GM12878 (cell line): ENCODE results near the gene ARMC6. TPM values are rescaled to one million over a fixed set of nuclear protein-coding genes. Genes with fewer than 3 reads are reported as not detected.

Experiments
- ATAC-seq: fragments of 200-7000 bp; cut with Tn5 transposase; 3 replicates; pipeline ENCODE4 v1.9.1; 2020; ENCODE audit warnings: mild to moderate bottlenecking, moderate library complexity
- BruUV-seq: library from RNA; stranded (reverse); fragments of 400-500 nt; replicated peaks from 2 replicates; lab custom pipeline; 2021; lab: Mats Ljungman, UMichigan
- CTCF ChIA-PET: fragments of 300-600 bp; sonication (Branson Sonifier 250); formaldehyde crosslinking; extraction: SDS; loops from one replicate; lab custom pipeline; 2021; ENCODE audit warnings: inconsistent platforms; lab: Yijun Ruan, JAX
- POLR2A ChIA-PET: fragments of 350-600 bp; formaldehyde crosslinking; extraction: SDS; loops from one replicate; lab custom pipeline; 2021; ENCODE audit warnings: inconsistent platforms; lab: Charles Lee
- RAD21 ChIA-PET: fragments of 300-600 bp; sonication (Branson Sonifier 250); formaldehyde crosslinking; loops from one replicate; lab custom pipeline; 2023; ENCODE audit warnings: antibody characterized with exemption; ENCODE audit not compliant: unreplicated experiment; lab: Charles Lee
- SMC1A ChIA-PET: fragments of 300-600 bp; sonication (Branson Sonifier 250); formaldehyde crosslinking; loops from one replicate; lab custom pipeline; 2023; ENCODE audit not compliant: unreplicated experiment, uncharacterized antibody; lab: Charles Lee
- DNase-seq: peaks from one replicate; pipeline ENCODE4 v3.0.0-alpha.2; 2011; ENCODE audit warnings: low read depth, low spot score
- FAIRE-seq: peaks from 3 replicates; lab custom pipeline; 2011; peaks lifted over from hg19 to GRCh38; lab: Jason Lieb, UNC
- H2AFZ ChIP-seq: 2 replicates; pipeline ENCODE4 v1.6.0; 2011; ENCODE audit warnings: low read depth, low read length, control low read depth; ENCODE audit not compliant: control insufficient read depth
- H3K27ac ChIP-seq: 2 replicates; pipeline ENCODE4 v1.5.1; 2011; ENCODE audit warnings: control low read depth; ENCODE audit not compliant: control insufficient read depth, insufficient read depth
- H3K27me3 ChIP-seq, 2 experiments: replicated peaks in 1 of 2; 2 replicates each; pipeline versions ENCODE4 v1.6.0 to v1.6.1; 2011; ENCODE audit warnings: low read length in 1 of 2; ENCODE audit not compliant: control insufficient read depth in 2 of 2, insufficient read depth in 2 of 2
- H3K36me3 ChIP-seq, 2 experiments: 2 replicates each; pipeline ENCODE4 v1.5.1; 2011; ENCODE audit warnings: low read length in 1 of 2; ENCODE audit not compliant: control insufficient read depth in 2 of 2, insufficient read depth in 2 of 2
- H3K4me1 ChIP-seq: 2 replicates; pipeline ENCODE4 v1.6.1; 2011; ENCODE audit warnings: mild to moderate bottlenecking, low read length, moderate library complexity, mixed read lengths; ENCODE audit not compliant: control insufficient read depth, insufficient read depth
- H3K4me2 ChIP-seq: 2 replicates; pipeline ENCODE4 v1.6.0; 2011; ENCODE audit warnings: control low read depth; ENCODE audit not compliant: control insufficient read depth, insufficient read depth
- H3K4me3 ChIP-seq: fragments of 200-600 bp; sonication (generic); 2 replicates; pipeline ENCODE4 v1.5.1; 2016
- H3K79me2 ChIP-seq: 2 replicates; pipeline ENCODE4 v1.6.0; 2011; ENCODE audit warnings: low read length; ENCODE audit not compliant: control insufficient read depth, insufficient read depth
- H3K9ac ChIP-seq: 2 replicates; pipeline ENCODE4 v1.8.0; 2011; ENCODE audit warnings: low read length, control low read depth, mixed read lengths; ENCODE audit not compliant: control insufficient read depth, insufficient read depth
- H3K9me3 ChIP-seq: replicated peaks from 3 replicates; pipeline ENCODE4 v1.5.1; 2011; ENCODE audit warnings: mild to moderate bottlenecking, low read length; ENCODE audit not compliant: control insufficient read depth, insufficient read depth
- H4K20me1 ChIP-seq: 2 replicates; pipeline ENCODE4 v1.6.0; 2011; ENCODE audit not compliant: control insufficient read depth, insufficient read depth
- BMI1 ChIP-seq: fragments of 450-650 bp; IDR thresholded peaks from 2 replicates; pipeline ENCODE4 v1.6.1; 2016; ENCODE audit warnings: mild to moderate bottlenecking, moderate library complexity, borderline replicate concordance
- EGR1 ChIP-seq, 2 experiments: IDR thresholded peaks; 1 replicate in 1 of 2; 2 replicates in 1 of 2; pipeline ENCODE4 v1.6.1; 2011 to 2012; ENCODE audit warnings: low read depth in 2 of 2, low read length in 2 of 2, borderline replicate concordance in 1 of 2, mild to moderate bottlenecking in 1 of 2, moderate library complexity in 1 of 2
- FOS ChIP-seq: IDR thresholded peaks from 3 replicates; pipeline ENCODE4 v1.6.1; 2011; ENCODE audit warnings: borderline replicate concordance; ENCODE audit not compliant: insufficient read length; ENCODE audit errors: extremely low read depth
- HDAC6 ChIP-seq: fragments of 200-600 bp; sonication (generic); IDR thresholded peaks from one replicate; pipeline ENCODE4 v1.8.0; 2017; ENCODE audit warnings: antibody characterized with exemption; ENCODE audit not compliant: unreplicated experiment
- MXI1 ChIP-seq: fragments of 150-350 bp; IDR thresholded peaks from 2 replicates; pipeline ENCODE4 v1.6.1; 2011; ENCODE audit warnings: low read depth, mild to moderate bottlenecking, inconsistent platforms, low read length, improper control_type of control experiment
- NFIC ChIP-seq: IDR thresholded peaks from 2 replicates; pipeline ENCODE4 v1.6.1; 2012; ENCODE audit warnings: low read depth, mild to moderate bottlenecking, inconsistent platforms, low read length, moderate library complexity
- POLR2AphosphoS5 ChIP-seq: IDR thresholded peaks from 2 replicates; pipeline ENCODE4 v1.6.1; 2011; ENCODE audit warnings: mild to moderate bottlenecking, low read length, inconsistent platforms
- PRDM15 ChIP-seq: fragments of 450-650 bp; formaldehyde crosslinking; IDR thresholded peaks from 2 replicates; pipeline ENCODE4 v1.4.0; 2020; ENCODE audit warnings: mild to moderate bottlenecking, moderate library complexity
- SP1 ChIP-seq: IDR thresholded peaks from one replicate; pipeline ENCODE4 v1.6.1; 2011; ENCODE audit warnings: low read depth, low read length
- SREBF1 ChIP-seq: IDR thresholded peaks from 2 replicates; pipeline ENCODE4 v1.6.1; 2012; ENCODE audit warnings: mild to moderate bottlenecking, low read length
- USF1 ChIP-seq: IDR thresholded peaks from 2 replicates; pipeline ENCODE4 v1.6.1; 2011; ENCODE audit warnings: borderline replicate concordance, low read depth, mild to moderate bottlenecking, moderate library complexity, mixed read lengths, low read length; ENCODE audit not compliant: insufficient read depth; ENCODE audit errors: extremely low read length
- WRNIP1 ChIP-seq: IDR thresholded peaks from 2 replicates; pipeline ENCODE4 v1.6.1; 2011; ENCODE audit warnings: low read depth, low read length, improper control_type of control experiment, borderline replicate concordance
- WGBS: methylation state at CpG from one replicate; pipeline ENCODE4 v1.1.6; 2016; ENCODE audit warnings: low lambda C conversion rate; ENCODE audit not compliant: insufficient replicate concordance, insufficient coverage; ENCODE audit errors: missing lambda C conversion rate; 5-methylcytosine and 5-hydroxymethylcytosine counted together
- in situ Hi-C: fragments of 300-500 bp; cut with MboI; formaldehyde crosslinking; loops from 9 replicates; pipeline ENCODE4 v1.14.3; 2018; ENCODE audit warnings: mixed read lengths
- intact Hi-C: fragments of 100-400 bp; cut with micrococcal nuclease; formaldehyde crosslinking; loops from one replicate; pipeline ENCODE4 v1.14.2; 2022; ENCODE audit not compliant: unreplicated experiment
- polyA plus RNA-seq, 11 experiments: library from polyadenylated mRNA; depleted of rRNA in 4 of 11; unstranded in 6 of 11; stranded (reverse) in 5 of 11; fragments of >200 nt; fragmentation: Nextera tagmentation in 4 of 11; fragmentation: Illumina TruSeq in 1 of 11; extraction: Ambion mirVana in 4 of 11; extraction: Trizol in 1 of 11; gene quantifications; 1 replicate in 1 of 11; 2 replicates in 10 of 11; pipeline versions ENCODE4 v1.2.1 to v1.2.3, GENCODE V29; 2011 to 2016; ENCODE audit warnings: inconsistent platforms in 2 of 11, missing spikeins in 2 of 11, low read depth in 1 of 11
- total RNA-seq, 4 experiments: library from RNA; depleted of rRNA in 3 of 4; stranded (reverse); fragments of >200 nt in 3 of 4; fragmentation: Illumina TruSeq in 1 of 4; extraction: Trizol in 1 of 4; gene quantifications; 2 replicates each; pipeline versions ENCODE4 v1.2.1 to v1.2.3, GENCODE V29; 2013 to 2021
- TF ChIP-seq, protein P1 (sequence below): fragments of 150-350 bp; IDR thresholded peaks from 2 replicates; pipeline ENCODE4 v1.6.1; 2014; ENCODE audit warnings: mild to moderate bottlenecking, low read depth, low read length

The ARMC6 gene
- total and polyA plus RNA-seq, 10 of the 15 experiments (the other 5 are each of a cell fraction or from before 2014, with no cell fraction given) = 1.1 to 64.4 (median 41.6) TPM

DNA sequence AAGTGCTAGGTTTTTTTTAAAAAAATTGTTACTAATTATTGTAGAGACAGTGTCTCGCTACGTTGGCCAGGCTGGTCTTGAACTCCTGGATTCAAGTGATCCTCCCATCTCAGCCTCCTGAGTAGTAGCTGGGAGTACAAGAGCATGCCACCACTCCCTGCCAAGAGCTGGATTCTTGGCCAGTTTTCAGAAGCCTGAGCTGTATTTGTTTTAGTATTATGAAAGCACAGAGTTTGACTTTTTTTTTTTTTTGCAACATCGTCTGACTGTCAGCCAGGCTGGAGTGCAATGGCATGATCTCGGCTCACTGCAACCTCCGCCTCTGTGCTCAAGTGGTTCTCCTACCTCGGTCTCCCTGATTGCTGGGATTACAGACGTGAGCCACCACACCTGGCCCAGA, 7.0 kb downstream of the ARMC6 start:
- no peak overlapping the region for H3K27ac ChIP-seq
- no peak for FAIRE-seq
- CTCF ChIA-PET = interaction anchor here (0.6 kb wide), 1 partner anchor 345 kb away, joined by 3 read pairs; no protein-coding TSS in a partner anchor

More for the DNA sequence above, 7.0 kb downstream of the ARMC6 start:
- Histone ChIP-seq H2AFZ (no peak overlapping the region), H4K20me1 (no peaks in the 10 kb centered on the region), H3K4me3 (no peak overlapping the region), H3K4me2 (no peak overlapping the region), H3K4me1 (0 out of 2 replicates have a peak, but pooled peaks cover under 1% of the 10 kb centered on the region), H3K79me2 (peaks cover 10% of the 10 kb centered on the region), H3K27me3 (no peaks in the 10 kb centered on the region), H3K9me3 (peaks cover 2% of the 10 kb centered on the region; the same call in 1 of the 3 replicates), H3K36me3 (peaks cover 4 to 18% of the 10 kb centered on the region in 2 experiments; a peak in 3 of 4 replicates), H3K9ac (no peak overlapping the region)
- ChIA-PET SMC1A (interaction anchor here (1.1 kb wide), 1 partner anchor 9 kb away, joined by 4 read pairs; no protein-coding TSS in a partner anchor), POLR2A (no interaction called here), RAD21 (no interaction called here)
- WGBS = 97% methylated on average over 7 of the region's 7 CpGs
- intact Hi-C loops = no loop called here
- no peak for DNase-seq
- TF ChIP-seq BMI1 (no peak), FOS (no peak), USF1 (no peak), PRDM15 (CRISPR knock-in tag) (no peak), MXI1 (no peak), HDAC6 (no peak), WRNIP1 (no peak), SP1 (no peak), NFIC (no peak), SREBF1 (no peak), EGR1 (IDR thresholded peaks at IDR 0.05; ENCODE audit: borderline replicate concordance in 1 of 2, low read depth in 2 of 2, low read length in 2 of 2) (no peak), POLR2AphosphoS5 (no peak)
- TF ChIP-seq, protein P1, sequence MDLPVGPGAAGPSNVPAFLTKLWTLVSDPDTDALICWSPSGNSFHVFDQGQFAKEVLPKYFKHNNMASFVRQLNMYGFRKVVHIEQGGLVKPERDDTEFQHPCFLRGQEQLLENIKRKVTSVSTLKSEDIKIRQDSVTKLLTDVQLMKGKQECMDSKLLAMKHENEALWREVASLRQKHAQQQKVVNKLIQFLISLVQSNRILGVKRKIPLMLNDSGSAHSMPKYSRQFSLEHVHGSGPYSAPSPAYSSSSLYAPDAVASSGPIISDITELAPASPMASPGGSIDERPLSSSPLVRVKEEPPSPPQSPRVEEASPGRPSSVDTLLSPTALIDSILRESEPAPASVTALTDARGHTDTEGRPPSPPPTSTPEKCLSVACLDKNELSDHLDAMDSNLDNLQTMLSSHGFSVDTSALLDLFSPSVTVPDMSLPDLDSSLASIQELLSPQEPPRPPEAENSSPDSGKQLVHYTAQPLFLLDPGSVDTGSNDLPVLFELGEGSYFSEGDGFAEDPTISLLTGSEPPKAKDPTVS = no peak
- in situ Hi-C loops = no loop called here
- ATAC-seq = no peak
- no TSS peak for BruUV-seq
